ENCODE results near the gene PIGM.

DNA sequence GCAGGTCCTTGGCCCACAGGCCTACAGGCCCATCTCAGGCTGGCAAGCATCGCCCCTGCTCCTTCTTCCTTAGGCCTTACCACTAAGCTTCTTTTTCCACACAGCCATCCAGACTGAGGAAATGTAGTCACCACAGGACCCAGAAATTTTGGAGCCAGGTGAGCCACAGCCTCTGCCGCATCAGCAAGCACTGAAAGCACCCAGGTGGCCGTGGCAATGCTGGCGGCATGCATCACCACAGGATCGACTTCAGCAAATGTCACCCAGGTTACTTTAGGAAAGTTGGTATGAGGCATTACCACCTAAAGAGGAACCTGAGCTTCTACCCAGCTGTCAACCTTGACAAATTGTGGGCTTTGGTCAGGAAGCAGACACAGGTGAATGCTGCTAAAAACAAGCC, 11.6 kb downstream of the PIGM start:
- TF ChIP-seq, protein P1, sequence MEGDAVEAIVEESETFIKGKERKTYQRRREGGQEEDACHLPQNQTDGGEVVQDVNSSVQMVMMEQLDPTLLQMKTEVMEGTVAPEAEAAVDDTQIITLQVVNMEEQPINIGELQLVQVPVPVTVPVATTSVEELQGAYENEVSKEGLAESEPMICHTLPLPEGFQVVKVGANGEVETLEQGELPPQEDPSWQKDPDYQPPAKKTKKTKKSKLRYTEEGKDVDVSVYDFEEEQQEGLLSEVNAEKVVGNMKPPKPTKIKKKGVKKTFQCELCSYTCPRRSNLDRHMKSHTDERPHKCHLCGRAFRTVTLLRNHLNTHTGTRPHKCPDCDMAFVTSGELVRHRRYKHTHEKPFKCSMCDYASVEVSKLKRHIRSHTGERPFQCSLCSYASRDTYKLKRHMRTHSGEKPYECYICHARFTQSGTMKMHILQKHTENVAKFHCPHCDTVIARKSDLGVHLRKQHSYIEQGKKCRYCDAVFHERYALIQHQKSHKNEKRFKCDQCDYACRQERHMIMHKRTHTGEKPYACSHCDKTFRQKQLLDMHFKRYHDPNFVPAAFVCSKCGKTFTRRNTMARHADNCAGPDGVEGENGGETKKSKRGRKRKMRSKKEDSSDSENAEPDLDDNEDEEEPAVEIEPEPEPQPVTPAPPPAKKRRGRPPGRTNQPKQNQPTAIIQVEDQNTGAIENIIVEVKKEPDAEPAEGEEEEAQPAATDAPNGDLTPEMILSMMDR (IDR thresholded peaks at IDR 0.05; ENCODE audit: low read length): no peak
- TF ChIP-seq EZH2 (IDR thresholded peaks at IDR 0.05; ENCODE audit: borderline replicate concordance, low read length): no peak

Data from OCI-LY1 (cell line).